GM21619 (cell line): Measurements from ENCODE around the gene IGFLR1.

Experiments used
- ATAC-seq: cut with Tn5 transposase; IDR thresholded peaks from one replicate; pipeline ENCODE4 v1.9.1; 2021; ENCODE audit not compliant: unreplicated experiment

The IGFLR1 gene

DNA sequence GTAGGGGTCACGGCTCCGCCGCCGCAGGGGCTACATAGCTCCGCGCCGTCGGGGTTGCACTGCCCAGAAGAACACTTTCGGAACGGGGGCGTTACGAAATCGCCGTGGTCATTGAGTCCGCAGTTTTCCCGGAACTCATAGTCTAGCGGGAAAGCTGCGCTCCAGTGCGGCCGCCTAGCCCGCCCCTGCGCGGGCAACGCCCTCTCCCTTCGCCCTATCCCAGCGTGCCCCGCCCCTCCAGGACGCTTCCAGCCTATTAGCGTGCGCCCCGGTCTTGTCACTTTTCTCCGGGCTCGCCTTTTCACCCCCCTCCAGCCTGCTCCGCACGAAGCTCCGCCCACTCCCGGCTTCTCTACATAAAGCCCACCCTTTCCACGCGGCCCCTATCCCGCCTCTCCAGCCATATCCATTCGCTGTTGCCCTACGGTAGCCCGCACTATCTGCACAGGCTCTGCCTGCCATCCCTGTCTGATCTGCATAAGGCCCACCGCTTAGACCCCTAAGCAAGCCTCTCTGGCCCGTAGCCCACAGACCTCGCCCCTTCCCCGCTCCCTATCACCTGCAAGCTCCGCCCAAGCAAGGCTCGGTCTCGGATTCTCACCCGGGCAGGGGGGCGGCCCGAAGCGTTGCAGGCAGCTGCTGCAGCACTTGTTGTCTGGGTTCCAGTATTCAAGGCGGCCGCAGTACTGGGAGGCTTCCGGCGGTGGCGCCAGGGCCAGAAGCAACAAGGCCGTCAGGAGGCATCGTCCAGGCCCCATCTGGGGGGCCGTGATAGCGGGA lies 1.6 kb downstream of the IGFLR1 start:
- ATAC-seq, result peak; percentile 42

DNA sequence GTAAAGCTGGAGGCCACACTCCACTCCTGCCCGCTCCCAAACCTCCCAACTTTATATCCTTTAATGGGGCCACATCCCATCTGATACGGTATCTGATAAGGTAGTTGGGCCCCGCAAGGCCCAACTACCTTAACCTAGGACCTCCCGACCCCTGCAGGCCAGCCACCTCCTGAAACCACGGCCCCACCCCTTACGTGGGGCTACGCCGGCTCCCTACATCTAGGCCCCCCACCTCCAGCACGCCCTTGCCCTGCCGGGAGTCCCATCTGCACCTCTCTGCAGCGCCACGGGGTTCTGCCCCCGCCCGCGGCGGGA lies 2.2 kb downstream of the IGFLR1 start:
- ATAC-seq, result no peak

DNA sequence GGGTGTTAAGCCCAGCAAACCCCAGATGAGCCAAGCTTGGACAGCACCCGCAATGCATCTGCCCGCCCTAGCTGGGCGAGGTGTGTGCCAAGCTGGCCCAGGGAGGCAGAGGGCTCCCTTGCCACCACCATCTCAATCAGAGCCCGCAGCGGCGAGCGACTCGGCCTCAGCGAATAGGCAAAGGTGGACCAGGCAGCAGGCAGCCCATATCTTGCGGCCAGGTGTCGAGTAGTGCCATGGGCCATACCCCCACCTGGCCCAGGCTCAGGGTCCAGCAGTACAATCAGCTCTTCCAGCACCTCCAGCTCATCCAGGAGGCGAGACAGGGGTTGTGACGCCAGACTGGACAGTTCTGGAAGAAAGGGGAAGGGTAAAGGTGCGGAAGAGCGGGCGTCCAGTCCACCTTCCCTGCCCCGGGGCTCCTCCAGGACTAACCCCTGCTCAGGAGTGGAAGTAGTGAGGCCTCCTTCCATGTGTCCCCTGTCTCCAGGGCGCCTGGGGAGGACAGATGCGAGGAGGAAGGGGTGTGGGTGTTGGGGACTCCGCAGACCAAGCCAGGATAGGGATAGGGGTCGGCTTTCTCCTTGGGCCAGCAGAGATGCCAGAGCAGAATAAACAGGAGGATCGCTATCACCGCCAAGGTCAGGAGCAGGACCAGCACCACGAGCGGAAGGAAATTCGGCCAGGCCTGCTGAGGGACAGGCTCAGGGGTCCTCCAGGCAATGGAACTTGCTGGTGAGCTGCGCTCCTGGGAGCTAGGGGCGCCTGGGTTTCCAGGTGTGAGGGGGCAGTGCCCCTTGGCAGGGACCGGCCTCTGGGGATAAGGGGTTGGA lies 2.8 kb downstream of the IGFLR1 start:
- no peak for ATAC-seq

DNA sequence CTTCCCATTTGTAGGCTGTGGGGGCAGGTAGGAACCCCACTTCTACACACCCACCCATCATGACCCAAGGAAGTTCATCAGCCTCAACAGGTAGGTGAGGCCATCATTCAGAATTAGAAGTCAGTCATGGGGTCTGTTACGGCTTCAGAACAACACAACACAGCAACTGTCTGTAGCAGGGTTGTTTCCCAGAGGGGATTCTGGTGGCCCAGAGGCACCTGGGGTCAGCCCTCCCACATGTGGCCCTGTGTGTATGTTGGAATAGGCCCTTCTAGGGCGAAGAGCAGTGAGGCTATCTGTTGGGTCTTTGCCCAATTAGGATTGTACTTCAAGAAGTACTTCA lies 3.4 kb downstream of the IGFLR1 start:
- no peak for ATAC-seq

DNA sequence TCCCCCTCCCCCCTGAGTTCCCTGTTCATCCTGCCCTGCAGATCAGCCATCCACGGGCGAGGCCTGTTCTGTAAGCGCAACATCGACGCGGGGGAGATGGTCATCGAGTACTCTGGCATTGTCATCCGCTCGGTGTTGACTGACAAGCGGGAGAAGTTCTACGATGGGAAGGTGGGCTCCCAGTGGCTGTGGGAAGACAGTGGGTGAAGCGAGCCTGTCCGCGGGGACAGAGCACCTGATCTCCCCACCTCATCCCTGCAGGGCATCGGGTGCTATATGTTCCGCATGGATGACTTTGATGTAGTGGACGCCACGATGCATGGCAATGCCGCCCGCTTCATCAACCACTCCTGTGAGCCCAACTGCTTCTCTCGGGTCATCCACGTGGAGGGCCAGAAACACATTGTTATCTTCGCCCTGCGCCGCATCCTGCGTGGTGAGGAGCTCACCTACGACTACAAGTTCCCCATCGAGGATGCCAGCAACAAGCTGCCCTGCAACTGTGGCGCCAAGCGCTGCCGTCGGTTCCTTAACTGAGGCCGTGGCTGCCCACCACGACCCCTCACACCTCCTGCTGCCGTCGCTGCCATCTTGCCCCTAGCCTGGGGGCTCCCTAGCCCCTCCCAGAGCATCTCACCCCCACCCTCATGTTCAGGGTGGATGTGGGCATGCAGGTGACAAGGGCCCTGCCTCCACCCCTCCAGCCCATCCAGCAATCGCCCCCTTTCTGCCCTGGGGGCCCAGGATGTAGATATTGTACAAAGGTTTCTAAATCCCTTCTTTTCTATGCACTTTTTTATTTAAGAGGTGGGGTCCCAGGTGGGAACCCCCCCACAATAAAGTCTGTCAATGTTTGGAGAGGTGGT lies 4.0 kb downstream of the IGFLR1 start:
- ATAC-seq, result no peak

DNA sequence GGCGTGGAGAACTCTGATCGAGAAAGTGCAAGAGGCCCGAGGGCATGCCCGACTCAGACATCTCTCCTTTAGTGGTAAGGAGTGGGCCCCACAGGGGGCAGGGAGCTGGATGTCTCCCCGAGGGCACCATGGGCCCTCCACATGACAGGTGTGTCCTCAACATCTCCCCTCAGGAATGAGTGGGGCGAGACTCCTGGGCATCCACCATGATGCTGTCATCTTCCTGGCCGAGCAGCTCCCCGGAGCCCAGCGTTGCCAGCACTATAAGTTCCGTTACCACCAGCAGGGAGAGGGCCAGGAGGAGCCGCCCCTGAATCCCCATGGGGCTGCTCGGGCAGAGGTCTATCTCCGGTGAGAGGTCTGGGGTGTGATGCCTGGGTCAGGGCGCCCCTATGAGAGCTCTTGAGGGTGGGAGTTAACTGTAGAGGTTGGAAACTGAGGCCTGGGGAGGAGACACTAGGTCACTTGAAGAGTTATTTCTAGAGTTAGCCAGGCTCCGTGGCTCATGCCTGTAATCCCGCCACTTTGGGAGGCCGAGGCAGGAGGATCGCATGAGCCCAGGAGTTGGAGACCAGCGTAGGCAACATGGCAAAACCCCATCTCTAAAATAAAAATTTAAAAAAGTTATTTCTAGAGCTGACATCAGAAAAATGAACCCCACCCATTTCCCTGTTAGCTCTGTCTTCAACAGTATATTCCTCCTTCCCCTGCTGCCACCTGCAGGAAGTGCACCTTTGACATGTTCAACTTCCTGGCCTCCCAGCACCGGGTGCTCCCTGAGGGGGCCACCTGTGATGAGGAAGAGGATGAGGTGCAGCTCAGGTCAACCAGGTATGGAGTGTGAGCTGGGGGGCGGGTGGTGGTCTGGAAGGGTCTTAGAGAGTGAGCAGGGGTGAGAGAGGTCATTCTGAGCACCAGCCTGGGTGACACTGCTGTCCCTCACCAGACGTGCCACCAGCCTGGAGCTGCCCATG lies 5.1 kb downstream of the IGFLR1 start:
- no peak for ATAC-seq

DNA sequence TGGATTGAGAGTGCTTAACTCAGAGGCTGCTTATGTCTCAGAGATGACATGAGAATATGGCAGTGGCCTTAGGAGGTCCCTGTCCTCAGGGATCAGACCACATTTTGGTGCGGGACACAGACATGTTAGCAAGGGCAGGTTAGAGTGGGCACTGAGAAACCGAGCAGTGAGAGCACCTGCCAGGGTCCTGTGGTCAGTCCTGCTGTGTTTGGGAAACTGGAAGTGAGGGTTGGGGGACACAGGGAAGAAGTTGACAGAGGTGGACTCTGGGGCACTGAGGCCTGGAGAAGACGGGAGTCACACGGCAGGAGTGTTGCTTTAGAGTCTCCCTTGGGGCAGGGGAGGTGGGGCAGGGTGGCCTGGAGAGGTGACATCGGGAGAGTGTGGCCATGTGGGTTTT lies 7.4 kb downstream of the IGFLR1 start:
- ATAC-seq, result no peak

DNA sequence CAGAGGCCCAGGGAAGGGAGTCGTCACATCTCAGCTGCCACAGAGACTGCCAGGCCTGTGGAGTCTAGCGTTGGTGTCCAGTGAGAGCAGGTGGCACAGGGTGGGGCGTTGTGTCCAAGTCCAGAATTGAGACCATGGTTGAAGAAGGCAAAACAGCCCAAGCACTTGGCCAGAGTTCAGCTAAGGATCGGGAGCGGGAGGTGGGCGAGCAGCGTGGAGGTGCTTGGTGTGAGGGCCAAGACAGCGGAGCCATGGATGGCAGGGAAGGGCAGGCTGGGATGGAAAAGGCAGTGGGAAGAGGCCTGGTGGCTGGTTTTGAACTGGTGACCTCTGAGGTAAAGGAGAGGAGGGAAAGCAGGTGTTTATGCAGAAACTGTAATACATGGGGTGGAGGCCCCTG lies 8.0 kb downstream of the IGFLR1 start:
- ATAC-seq, result no peak

DNA sequence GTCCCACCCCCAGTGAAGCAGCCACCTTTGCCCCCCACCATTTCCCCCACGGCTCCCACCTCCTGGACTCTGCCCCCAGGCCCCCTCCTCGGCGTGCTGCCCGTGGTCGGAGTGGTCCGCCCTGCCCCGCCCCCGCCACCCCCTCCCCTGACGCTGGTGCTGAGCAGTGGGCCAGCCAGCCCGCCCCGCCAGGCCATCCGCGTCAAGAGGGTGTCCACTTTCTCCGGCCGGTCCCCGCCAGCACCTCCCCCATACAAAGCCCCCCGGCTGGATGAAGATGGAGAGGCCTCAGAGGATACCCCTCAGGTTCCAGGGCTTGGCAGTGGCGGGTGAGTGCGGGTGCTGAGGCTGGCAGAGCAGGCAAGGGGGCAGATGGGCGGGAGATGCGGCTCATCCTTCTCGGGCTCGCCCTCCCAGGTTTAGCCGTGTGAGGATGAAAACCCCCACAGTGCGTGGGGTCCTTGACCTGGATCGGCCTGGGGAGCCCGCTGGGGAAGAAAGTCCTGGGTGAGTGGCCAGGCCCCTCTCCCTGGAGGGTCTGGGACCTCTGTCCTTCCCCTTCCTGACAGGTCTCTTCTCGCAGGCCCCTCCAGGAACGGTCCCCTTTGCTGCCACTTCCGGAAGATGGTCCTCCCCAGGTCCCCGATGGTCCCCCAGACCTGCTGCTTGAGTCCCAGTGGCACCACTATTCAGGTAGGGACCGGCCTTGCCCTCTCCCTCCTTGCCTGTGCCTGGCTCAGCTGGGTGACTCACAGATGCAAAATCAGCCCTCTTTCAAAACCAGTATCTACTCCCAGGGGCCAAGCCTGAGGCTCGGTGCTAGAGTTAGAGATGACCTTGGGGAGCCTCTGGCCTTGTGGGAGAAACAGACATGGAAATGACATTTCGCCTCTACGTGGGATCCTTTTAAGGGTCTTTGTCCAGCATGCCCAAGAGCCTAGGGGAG lies 8.8 kb downstream of the IGFLR1 start:
- no peak for ATAC-seq

DNA sequence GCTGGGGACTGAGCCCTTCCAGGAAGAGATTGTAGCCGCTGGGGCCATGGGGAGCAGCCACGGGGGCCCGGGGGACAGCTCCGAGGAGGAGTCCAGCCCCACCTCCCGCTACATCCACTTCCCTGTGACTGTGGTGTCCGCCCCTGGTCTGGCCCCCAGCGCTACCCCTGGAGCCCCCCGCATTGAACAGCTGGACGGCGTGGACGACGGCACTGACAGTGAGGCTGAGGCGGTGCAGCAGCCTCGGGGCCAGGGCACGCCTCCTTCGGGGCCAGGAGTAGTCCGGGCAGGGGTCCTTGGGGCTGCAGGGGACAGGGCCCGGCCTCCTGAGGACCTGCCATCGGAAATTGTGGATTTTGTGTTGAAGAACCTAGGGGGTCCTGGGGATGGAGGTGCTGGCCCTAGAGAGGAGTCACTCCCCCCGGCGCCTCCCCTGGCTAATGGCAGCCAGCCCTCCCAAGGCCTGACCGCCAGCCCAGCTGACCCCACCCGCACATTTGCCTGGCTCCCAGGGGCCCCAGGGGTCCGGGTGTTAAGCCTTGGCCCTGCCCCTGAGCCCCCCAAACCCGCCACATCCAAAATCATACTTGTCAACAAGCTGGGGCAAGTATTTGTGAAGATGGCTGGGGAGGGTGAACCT lies 9.6 kb downstream of the IGFLR1 start:
- no peak for ATAC-seq

DNA sequence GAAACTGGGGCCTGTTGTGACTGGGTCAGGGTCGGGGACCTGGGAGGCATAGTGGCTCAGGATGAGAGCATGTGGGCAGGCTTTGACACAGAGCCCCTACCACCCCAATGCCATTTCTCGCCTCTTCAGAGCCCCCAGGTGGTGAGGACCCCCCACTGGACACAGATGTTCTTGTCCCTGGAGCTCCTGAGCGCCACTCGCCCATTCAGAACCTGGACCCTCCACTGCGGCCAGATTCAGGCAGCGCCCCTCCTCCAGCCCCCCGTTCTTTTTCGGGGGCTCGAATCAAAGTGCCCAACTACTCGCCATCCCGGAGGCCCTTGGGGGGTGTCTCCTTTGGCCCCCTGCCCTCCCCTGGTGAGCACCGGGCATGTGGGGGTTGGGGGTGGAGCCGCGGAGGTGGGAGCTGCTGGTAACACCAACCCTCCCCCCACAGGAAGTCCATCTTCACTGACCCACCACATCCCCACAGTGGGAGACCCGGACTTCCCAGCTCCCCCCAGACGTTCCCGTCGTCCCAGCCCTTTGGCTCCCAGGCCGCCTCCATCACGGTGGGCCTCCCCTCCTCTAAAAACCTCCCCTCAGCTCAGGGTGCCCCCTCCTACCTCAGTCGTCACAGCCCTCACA lies 10.4 kb downstream of the IGFLR1 start:
- ATAC-seq, result no peak

DNA sequence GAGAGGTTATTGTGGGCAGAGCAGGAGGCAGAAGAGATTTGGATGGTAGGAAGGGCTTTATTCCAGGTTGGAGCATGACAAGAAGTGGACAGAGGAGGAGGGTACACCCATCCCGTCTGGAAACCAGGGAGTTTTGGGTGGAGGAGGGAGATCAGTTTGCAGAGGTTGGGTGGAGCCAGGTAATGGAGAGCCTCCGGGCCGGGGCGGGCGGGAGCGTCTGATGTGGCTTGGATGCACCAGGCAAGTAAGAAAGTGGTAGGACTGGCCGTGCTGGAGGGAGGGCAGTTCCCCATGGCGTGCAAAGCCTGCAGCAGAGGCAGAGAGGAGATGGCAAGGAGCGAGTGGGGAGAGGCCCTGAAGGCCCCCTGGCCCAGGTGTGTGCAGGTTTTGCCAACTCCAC lies 10.9 kb downstream of the IGFLR1 start:
- ATAC-seq, result no peak

DNA sequence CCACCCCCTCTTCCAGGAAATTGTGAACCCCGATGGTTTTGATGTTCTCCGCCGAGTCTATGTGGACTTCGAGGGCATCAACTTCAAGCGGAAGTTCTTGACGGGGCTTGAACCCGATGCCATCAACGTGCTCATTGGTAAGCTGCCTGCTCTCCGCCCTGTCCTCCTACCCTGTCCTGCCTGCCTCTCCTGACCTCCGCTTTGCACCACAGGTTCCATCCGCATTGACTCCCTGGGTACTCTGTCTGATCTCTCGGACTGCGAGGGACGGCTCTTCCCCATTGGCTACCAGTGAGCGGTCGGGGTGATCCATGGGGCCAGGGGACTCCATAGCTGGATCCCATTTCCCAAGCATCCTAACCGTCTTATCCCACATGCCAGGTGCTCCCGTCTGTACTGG lies 11.9 kb downstream of the IGFLR1 start:
- ATAC-seq, result no peak

DNA sequence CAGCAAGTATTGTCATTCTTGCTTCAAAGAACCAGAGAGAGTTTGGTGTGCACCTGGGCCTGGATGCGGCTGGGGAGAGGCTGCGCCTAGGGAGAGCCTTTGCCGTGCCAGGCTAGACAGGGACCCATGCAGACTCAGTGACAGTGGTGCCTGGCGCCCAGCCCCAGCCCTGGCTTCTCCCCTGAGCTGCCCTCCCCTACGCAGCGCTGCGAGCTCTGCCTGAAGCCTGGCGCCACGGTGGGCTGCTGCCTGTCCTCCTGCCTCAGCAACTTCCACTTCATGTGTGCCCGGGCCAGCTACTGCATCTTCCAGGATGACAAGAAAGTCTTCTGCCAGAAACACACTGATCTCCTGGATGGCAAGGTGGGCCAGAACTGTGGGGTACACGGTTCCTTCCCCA lies 12.5 kb downstream of the IGFLR1 start:
- no peak for ATAC-seq

DNA sequence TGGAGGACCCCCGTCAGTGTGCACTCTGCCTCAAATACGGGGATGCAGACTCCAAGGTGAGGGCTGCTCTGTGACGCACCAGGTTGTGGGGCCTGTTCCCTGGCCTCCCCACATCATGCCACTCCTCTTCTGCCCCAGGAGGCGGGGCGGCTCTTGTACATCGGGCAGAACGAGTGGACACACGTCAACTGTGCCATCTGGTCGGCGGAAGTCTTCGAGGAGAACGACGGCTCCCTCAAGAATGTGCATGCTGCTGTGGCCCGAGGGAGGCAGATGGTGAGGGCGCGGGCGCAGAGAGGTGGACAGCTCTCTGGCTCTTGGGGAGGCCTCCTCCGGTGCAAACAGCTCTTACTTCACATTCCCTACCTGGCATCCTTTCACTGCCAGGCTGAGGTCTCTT lies 13.2 kb downstream of the IGFLR1 start:
- no peak for ATAC-seq

DNA sequence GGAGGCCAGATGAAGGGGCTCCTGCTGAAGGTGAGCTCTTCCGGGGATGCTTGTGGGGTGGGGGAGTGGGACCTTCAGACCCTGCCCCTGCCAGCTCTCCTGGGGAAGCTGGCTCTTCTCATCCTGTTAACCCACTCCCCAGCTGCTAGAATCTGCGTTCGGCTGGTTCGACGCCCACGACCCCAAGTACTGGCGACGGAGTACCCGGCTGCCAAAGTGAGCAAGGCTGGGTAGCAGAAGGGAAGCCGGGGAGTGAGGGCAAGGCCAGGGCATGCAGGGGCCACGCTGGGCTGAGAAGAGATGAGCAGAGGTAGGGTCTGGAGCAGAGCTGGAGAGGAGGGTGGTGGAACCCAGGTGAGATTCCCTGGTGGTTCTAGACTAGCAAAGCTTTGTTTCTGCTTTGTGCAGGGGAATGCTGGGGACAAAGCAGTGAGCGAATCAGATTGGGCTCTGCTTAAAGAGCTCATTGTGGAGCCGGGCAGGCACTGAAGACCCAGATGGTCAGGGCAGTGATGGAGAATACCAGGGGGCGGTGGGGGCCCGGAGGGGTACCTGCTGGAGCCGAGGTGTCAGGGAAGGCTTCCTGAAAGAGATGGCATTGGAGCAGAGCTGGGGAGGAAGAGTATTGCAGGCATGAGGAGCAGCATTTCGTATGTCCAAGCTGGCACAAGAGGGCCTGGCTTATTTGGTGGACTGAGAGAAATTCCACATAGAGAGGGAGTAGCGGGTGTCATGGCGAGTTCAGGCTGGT lies 14.1 kb downstream of the IGFLR1 start:
- no peak for ATAC-seq

DNA sequence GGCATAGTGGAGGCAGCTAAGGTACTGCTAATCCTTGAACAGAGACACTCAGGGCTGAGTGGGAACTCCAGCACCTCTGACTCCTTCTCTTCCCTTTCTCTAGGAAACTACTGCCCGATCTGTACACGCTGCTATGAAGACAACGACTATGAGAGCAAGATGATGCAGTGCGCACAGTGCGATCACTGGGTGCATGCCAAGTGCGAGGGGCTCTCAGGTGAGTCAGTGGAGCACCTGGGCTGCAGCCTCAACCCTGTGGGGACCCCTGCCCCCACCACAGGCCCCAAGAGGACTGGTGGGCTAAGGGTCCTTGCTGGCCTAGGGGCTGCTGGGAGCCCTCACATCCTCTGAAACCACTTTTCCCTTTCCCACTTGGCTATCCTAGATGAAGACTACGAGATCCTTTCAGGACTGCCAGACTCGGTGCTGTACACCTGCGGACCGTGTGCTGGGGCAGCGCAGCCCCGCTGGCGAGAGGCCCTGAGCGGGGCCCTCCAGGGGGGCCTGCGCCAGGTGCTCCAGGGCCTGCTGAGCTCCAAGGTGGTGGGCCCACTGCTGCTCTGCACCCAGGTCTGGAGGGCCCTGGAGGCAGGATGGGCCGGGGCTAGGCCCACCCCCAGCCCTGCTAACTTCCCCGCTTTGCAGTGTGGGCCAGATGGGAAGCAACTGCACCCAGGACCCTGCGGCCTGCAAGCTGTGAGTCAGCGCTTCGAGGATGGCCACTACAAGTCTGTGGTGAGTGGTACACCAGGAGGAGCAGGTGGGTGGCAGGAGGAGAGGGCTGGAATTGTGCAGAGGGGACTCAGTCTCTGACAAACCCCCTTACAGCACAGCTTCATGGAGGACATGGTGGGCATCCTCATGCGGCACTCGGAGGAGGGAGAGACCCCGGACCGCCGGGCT lies 14.9 kb downstream of the IGFLR1 start:
- no peak for ATAC-seq
